ENCODE results near the gene GH1. TPM values are rescaled to one million over a fixed set of nuclear protein-coding genes. Genes with fewer than 3 reads are reported as not detected.

The GH1 gene
- total and polyA plus RNA-seq, 2 of the 13 experiments (the other 11 are each of a cell fraction or from before 2014, with no cell fraction given), result not detected

DNA sequence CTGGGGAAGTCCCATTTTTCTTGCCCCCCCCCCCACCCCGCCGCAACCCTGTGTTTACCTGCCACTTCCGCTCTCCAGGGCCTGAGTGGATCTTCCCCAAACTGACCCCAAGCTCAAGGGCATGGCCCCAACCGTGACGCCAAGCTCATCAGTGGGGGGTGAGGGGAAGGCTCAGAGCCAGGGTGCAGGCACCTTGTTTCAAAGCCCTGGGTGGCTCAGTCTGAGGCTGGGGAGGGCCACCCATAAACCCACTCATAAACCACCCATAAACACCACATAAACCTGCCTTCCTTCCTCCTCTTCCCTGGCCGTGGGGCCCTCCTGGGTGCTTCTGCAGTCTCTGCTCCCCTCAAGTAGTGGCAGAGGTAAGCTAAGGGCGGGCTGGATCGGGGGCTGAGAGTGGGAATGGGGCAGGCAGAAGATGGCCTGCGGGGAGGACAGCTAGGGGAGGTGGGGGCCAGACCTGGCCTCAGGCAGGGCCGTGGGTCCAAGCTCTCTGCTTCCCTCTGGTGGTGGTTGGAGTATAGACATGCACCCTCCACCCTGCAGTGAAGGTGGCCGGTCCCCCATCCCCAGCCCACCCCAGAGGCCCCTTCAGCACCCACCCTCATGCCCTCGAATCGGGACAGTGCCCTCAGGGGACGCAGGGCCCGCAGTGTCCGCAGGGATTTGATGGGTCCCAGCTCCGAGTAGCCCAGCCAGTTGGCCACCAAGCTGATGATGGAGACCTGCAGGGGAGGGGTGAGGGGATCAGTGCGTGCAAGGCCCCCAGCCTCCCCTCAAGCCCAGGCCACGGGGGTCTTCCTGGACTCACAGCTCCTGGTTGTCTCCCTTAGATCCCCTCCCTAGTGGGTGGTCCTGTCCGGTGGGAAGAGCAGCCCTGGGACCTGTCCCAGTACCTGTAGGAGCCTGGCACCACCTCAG lies 28.1 kb upstream of the GH1 start (continued):
- TF ChIP-seq ZNF776 (CRISPR knock-in tag; IDR thresholded peaks at IDR 0.05) (0 out of 2 replicates have a peak, but pooled peaks have one; percentile 33), ZFP90 (CRISPR knock-in tag; IDR thresholded peaks at IDR 0.05; ENCODE audit: borderline replicate concordance) (0 out of 2 replicates have a peak, but pooled peaks have one; percentile 22), PAX8 (CRISPR knock-in tag; IDR thresholded peaks at IDR 0.05; ENCODE audit: borderline replicate concordance) (0 out of 2 replicates have a peak, but pooled peaks have one; percentile 60), ZEB1 (IDR thresholded peaks at IDR 0.05; ENCODE audit: insufficient replicate concordance, low read depth) (peak; percentile 26), HHEX (CRISPR knock-in tag; IDR thresholded peaks at IDR 0.05) (no peak), SP4 (CRISPR knock-in tag; IDR thresholded peaks at IDR 0.05) (0 out of 2 replicates have a peak, but pooled peaks have one; percentile 31), ZNF33B (CRISPR knock-in tag; IDR thresholded peaks at IDR 0.05) (no peak), ZNF780A (CRISPR knock-in tag; IDR thresholded peaks at IDR 0.05) (no peak), KDM2A (CRISPR knock-in tag; IDR thresholded peaks at IDR 0.05; ENCODE audit: borderline replicate concordance, low read depth) (peak; percentile 58; the same call in 1 of the 2 replicates), RAD51 (IDR thresholded peaks at IDR 0.05; ENCODE audit: borderline replicate concordance) (no peak), ZNF510 (CRISPR knock-in tag; IDR thresholded peaks at IDR 0.05; ENCODE audit: low read depth) (no peak), ZNF230 (CRISPR knock-in tag; IDR thresholded peaks at IDR 0.05) (peak; percentile 40; the same call in 1 of the 2 replicates), HOXD1 (CRISPR knock-in tag; IDR thresholded peaks at IDR 0.05) (no peak), ZNF34 (CRISPR knock-in tag; IDR thresholded peaks at IDR 0.05; ENCODE audit: borderline replicate concordance) (0 out of 2 replicates have a peak, but pooled peaks have one; percentile 91), ZNF768 (CRISPR knock-in tag; IDR thresholded peaks at IDR 0.05) (peak; percentile 31; the same call in 1 of the 2 replicates), ZFY (CRISPR knock-in tag; IDR thresholded peaks at IDR 0.05) (peak; percentile 27; the same call in 1 of the 2 replicates), SMC3 (IDR thresholded peaks at IDR 0.05; ENCODE audit: low read length) (peak; percentile 33), ZNF724P (CRISPR knock-in tag; IDR thresholded peaks at IDR 0.05; ENCODE audit: borderline replicate concordance) (no peak), CCAR2 (optimal IDR thresholded peaks at IDR 0.05; ENCODE audit: low read depth, low read length) (no peak)
- TF ChIP-seq, protein P1, sequence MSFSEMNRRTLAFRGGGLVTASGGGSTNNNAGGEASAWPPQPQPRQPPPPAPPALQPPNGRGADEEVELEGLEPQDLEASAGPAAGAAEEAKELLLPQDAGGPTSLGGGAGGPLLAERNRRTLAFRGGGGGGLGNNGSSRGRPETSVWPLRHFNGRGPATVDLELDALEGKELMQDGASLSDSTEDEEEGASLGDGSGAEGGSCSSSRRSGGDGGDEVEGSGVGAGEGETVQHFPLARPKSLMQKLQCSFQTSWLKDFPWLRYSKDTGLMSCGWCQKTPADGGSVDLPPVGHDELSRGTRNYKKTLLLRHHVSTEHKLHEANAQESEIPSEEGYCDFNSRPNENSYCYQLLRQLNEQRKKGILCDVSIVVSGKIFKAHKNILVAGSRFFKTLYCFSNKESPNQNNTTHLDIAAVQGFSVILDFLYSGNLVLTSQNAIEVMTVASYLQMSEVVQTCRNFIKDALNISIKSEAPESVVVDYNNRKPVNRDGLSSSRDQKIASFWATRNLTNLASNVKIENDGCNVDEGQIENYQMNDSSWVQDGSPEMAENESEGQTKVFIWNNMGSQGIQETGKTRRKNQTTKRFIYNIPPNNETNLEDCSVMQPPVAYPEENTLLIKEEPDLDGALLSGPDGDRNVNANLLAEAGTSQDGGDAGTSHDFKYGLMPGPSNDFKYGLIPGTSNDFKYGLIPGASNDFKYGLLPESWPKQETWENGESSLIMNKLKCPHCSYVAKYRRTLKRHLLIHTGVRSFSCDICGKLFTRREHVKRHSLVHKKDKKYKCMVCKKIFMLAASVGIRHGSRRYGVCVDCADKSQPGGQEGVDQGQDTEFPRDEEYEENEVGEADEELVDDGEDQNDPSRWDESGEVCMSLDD (CRISPR knock-in tag; IDR thresholded peaks at IDR 0.05; ENCODE audit: borderline replicate concordance), result no peak
- TF ChIP-seq, protein P2, sequence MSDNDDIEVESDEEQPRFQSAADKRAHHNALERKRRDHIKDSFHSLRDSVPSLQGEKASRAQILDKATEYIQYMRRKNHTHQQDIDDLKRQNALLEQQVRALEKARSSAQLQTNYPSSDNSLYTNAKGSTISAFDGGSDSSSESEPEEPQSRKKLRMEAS (IDR thresholded peaks at IDR 0.05), result no peak
- TF ChIP-seq, protein P3, sequence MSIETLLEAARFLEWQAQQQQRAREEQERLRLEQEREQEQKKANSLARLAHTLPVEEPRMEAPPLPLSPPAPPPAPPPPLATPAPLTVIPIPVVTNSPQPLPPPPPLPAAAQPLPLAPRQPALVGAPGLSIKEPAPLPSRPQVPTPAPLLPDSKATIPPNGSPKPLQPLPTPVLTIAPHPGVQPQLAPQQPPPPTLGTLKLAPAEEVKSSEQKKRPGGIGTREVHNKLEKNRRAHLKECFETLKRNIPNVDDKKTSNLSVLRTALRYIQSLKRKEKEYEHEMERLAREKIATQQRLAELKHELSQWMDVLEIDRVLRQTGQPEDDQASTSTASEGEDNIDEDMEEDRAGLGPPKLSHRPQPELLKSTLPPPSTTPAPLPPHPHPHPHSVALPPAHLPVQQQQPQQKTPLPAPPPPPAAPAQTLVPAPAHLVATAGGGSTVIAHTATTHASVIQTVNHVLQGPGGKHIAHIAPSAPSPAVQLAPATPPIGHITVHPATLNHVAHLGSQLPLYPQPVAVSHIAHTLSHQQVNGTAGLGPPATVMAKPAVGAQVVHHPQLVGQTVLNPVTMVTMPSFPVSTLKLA (IDR thresholded peaks at IDR 0.05), result no peak

Data from HepG2 (cell line).